ENCODE measurements around the gene VASH1. TPM values are rescaled to one million over a fixed set of nuclear protein-coding genes. Genes with fewer than 3 reads are reported as not detected.
A peak's percentile ranks its signal among the peaks of the same experiment; 100 is the strongest.

Gene VASH1
- total and polyA plus RNA-seq, 2 experiments from 2014 or later: 0.78 to 2.8 TPM

- TF ChIP-seq, protein P1, sequence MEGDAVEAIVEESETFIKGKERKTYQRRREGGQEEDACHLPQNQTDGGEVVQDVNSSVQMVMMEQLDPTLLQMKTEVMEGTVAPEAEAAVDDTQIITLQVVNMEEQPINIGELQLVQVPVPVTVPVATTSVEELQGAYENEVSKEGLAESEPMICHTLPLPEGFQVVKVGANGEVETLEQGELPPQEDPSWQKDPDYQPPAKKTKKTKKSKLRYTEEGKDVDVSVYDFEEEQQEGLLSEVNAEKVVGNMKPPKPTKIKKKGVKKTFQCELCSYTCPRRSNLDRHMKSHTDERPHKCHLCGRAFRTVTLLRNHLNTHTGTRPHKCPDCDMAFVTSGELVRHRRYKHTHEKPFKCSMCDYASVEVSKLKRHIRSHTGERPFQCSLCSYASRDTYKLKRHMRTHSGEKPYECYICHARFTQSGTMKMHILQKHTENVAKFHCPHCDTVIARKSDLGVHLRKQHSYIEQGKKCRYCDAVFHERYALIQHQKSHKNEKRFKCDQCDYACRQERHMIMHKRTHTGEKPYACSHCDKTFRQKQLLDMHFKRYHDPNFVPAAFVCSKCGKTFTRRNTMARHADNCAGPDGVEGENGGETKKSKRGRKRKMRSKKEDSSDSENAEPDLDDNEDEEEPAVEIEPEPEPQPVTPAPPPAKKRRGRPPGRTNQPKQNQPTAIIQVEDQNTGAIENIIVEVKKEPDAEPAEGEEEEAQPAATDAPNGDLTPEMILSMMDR (conservative IDR thresholded peaks at IDR 0.05; ENCODE audit: low read depth in 2 of 2): no peak
- no peak for TF ChIP-seq EZH2 (IDR thresholded peaks at IDR 0.05; ENCODE audit: low read depth, unreplicated experiment)
- TF ChIP-seq STAT1 (IDR thresholded peaks at IDR 0.05; ENCODE audit: unreplicated experiment): no peak
- TF ChIP-seq, protein P2, sequence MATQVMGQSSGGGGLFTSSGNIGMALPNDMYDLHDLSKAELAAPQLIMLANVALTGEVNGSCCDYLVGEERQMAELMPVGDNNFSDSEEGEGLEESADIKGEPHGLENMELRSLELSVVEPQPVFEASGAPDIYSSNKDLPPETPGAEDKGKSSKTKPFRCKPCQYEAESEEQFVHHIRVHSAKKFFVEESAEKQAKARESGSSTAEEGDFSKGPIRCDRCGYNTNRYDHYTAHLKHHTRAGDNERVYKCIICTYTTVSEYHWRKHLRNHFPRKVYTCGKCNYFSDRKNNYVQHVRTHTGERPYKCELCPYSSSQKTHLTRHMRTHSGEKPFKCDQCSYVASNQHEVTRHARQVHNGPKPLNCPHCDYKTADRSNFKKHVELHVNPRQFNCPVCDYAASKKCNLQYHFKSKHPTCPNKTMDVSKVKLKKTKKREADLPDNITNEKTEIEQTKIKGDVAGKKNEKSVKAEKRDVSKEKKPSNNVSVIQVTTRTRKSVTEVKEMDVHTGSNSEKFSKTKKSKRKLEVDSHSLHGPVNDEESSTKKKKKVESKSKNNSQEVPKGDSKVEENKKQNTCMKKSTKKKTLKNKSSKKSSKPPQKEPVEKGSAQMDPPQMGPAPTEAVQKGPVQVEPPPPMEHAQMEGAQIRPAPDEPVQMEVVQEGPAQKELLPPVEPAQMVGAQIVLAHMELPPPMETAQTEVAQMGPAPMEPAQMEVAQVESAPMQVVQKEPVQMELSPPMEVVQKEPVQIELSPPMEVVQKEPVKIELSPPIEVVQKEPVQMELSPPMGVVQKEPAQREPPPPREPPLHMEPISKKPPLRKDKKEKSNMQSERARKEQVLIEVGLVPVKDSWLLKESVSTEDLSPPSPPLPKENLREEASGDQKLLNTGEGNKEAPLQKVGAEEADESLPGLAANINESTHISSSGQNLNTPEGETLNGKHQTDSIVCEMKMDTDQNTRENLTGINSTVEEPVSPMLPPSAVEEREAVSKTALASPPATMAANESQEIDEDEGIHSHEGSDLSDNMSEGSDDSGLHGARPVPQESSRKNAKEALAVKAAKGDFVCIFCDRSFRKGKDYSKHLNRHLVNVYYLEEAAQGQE (IDR thresholded peaks at IDR 0.05; ENCODE audit: unreplicated experiment): no peak
- TF ChIP-seq JUNB (IDR thresholded peaks at IDR 0.05; ENCODE audit: unreplicated experiment): no peak
- no peak for TF ChIP-seq POLR2AphosphoS5 (IDR thresholded peaks at IDR 0.05; ENCODE audit: low read depth)
Observed at GRCh38 chr14:76827696-76828296, 66.5 kb downstream of the VASH1 start (continued).

GRCh38 chr14:76828339-76829012 is 67.2 kb downstream of the VASH1 start:
- H3K36me3 ChIP-seq (ENCODE audit: insufficient read depth): no peaks in the 10 kb centered on the region
- ATAC-seq: peak; percentile 61
- peaks cover 7% of the 10 kb centered on the region for H3K27me3 Mint-ChIP-seq (ENCODE audit: insufficient read depth, low read depth, poor library complexity)
- peaks cover 4% of the 10 kb centered on the region; the same call in 1 of the 2 replicates for H3K9me2 ChIP-seq (ENCODE audit: insufficient read depth)
- no peaks in the 10 kb centered on the region for H3K36me3 Mint-ChIP-seq (ENCODE audit: low read depth)
- H3K4me1 Mint-ChIP-seq: peaks cover 26% of the 10 kb centered on the region
- no peak overlapping the region for H3K27ac Mint-ChIP-seq
- H3K4me2 ChIP-seq: no peak overlapping the region
- H3K27ac ChIP-seq (ENCODE audit: low read depth): no peak overlapping the region
- no peaks in the 10 kb centered on the region for H4K20me1 ChIP-seq (replicated peaks; ENCODE audit: insufficient read depth)
- no peak overlapping the region for H3K4me3 ChIP-seq
- DNase-seq (ENCODE audit: low spot score): no peak
- no peaks in the 10 kb centered on the region for H3K79me2 ChIP-seq (replicated peaks; ENCODE audit: insufficient read depth)
- peaks cover 20% of the 10 kb centered on the region for H3K4me1 ChIP-seq (ENCODE audit: insufficient read depth)
- TF ChIP-seq, protein P2 (IDR thresholded peaks at IDR 0.05; ENCODE audit: unreplicated experiment): no peak
- no peak for TF ChIP-seq NANOG (IDR thresholded peaks at IDR 0.05; ENCODE audit: borderline replicate concordance)
- no peak for TF ChIP-seq CREB1 (CRISPR knock-in tag; IDR thresholded peaks at IDR 0.05; ENCODE audit: low read depth)
- no peak for TF ChIP-seq ETS1 (IDR thresholded peaks at IDR 0.05)
- TF ChIP-seq ZNF331 (CRISPR knock-in tag; IDR thresholded peaks at IDR 0.05; ENCODE audit: low read depth): no peak
- no peak for TF ChIP-seq POLR2AphosphoS5 (IDR thresholded peaks at IDR 0.05; ENCODE audit: low read depth)
- no peak for TF ChIP-seq ZNF114 (CRISPR knock-in tag; IDR thresholded peaks at IDR 0.05)
- no peak for TF ChIP-seq EZH2phosphoT487 (IDR thresholded peaks at IDR 0.05; ENCODE audit: unreplicated experiment)
- TF ChIP-seq, protein P1 (conservative IDR thresholded peaks at IDR 0.05; ENCODE audit: low read depth in 2 of 2): no peak
- no peak overlapping the region for H3K4me3 Mint-ChIP-seq
- H3K27me3 ChIP-seq (ENCODE audit: insufficient read depth): no peaks in the 10 kb centered on the region
- no peaks in the 10 kb centered on the region for H3K9me3 Mint-ChIP-seq
- no peaks in the 10 kb centered on the region for H3F3A ChIP-seq (replicated peaks; ENCODE audit: low read depth)
- peak overlapping the region; percentile 96 for H2AFZ ChIP-seq
